Measurements from ENCODE around the gene ZMYND8.
"Not testable (repeated sequence)": the region's sequence is repeated elsewhere in the genome, so short reads cannot be mapped to it uniquely, and the experiment has no call there.

Gene ZMYND8

DNA sequence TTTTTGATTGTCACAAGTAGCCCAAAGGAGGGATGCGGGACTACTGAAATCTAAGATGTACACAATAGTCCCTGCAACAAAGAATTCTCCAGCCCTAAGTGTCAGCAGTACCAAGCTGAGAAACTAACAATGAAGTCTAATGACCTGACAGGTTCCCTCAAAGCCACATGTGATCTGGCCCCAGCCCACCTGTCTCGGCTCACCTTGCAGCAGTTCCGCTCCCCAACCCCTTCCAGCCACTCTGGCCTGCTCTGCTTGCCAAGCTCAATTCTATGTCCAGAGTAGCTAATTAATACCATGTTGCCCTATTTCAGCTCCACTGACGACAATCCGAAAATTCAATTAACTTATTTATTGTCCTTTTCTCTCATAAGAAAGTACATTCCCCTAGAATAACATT, 72.1 kb downstream of the ZMYND8 start:
- DNase-seq, result no peak

- DNase-seq, result no peak
Measured at GRCh38 chr20:47283411-47283810, 73.1 kb downstream of the ZMYND8 start.

GRCh38 chr20:47282864-47283263, 73.6 kb downstream of the ZMYND8 start:
- no peak for DNase-seq

DNA sequence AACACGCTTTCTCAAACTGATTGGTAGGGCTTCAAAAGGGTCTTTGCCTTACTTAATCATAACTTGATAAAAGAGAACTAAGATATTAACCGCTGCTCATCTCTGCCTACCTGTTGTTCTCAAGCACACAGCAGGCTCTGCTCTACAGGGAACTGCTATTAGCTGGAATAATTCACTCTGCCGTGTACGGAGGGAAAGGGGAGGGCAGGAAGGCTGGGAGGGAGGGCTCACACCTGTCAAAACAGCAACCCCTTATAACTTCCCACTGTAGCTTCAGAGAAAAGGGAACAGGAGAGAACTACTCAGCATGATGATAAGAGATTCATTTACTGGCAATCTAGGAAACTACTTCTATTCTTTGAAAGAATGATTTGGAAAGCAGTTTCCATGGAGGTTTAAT, 75.1 kb downstream of the ZMYND8 start:
- no peak for DNase-seq

DNA sequence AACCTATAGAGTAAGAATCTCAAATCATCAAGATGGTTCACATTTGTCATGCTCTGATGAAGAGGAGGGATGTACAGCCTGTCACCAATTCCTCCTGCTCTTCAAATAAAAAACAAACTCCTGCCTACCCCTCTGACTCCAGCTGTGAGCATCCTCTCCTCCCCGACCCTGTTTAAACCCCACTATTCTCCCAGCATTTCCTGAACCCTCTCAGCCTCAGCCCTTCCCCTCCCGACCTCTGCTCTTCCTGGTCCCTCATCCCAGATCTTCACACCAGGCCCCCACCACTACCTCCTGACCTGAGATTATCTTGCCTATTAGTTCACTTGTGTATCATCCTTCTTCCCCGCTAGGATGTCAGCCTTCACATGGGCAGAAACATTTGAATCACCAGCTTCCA, 75.8 kb downstream of the ZMYND8 start:
- no peak for DNase-seq

DNA sequence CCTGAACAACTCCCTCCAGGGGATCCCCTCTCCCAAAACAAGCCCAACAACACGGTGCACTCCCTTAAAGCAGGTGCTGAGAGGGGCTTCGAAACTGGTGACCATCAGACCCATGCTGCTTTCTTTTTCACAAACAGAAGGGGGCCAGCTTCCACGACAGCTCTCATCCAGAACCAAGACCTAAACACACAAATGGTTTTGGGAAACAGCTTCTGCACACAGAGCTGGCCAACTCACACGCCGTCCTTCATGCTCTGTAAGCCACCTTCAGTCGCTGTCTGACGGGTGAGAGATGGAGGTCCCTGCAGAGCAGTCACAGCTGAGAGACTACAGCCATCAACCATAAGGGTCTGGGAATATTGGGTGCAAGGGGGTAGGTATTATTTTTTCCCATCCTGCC, 76.3 kb downstream of the ZMYND8 start:
- no peak for DNase-seq

DNA sequence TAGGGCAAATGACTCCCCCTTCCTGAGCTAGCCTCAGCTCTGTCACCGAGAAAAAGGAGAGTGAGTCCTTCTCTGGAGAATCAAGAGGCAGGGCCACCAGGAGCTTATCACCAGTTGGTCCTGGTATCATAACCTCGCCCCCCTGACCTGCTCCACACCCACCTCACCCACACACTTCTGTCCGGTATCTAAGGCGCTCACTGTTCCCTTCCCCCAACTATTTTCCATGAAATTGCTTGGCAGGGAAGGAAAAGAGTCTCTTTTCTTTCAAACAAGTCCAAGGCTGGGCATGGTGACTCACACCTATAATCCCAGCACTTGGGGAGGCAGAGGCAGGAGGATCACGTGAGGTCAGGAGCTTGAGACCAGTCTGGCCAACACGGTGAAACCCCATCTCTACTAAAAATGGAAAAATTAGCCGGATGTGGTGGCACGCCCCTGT, 77.6 kb downstream of the ZMYND8 start:
- no peak for DNase-seq

- not testable (repeated sequence) for DNase-seq
Measured at GRCh38 chr20:47277535-47277872, 79.0 kb downstream of the ZMYND8 start.

GRCh38 chr20:47276851-47277534, 79.5 kb downstream of the ZMYND8 start:
- DNase-seq, result no peak

DNA sequence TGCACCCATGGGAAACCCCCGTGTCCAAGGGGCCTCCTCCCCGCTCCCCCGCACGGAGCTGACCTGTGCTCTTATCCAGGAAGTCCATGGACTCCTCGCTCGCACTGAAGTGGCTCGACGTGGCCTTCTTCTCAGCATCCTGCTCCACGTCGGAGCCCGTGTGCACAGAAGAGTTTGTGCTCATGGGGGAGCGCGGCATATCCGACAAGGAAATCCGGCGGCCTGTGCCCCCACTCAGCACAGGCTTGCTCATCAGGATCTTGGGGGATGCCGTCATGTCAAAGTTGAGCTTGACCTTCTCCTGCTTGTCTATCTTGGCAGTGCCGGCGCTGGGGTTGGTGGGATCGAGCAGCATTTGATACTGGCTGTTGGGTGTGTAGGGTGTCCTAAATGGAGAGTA, 80.2 kb downstream of the ZMYND8 start:
- DNase-seq, result no peak

DNA sequence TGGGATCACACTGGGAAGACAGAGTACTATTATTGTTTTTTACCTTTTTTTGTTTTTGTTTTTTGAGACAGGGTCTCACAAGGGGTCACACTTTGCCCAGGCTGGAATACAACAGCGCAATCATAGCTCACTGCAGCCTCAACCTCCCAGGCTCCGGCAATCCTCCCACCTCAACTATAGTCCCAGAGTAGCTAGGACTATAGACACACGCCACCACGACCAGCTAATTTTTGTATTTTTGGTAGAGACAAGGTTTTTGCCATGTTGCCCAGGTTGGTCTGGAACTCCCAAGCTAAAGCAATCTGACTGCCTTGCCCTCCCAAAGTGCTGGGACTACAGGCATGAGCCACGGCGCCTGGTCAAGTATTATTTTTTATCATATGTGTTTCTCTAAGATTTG, 81.0 kb downstream of the ZMYND8 start:
- DNase-seq, result no peak

GRCh38 chr20:47274401-47275108, 81.9 kb downstream of the ZMYND8 start:
- DNase-seq, result no peak

DNA sequence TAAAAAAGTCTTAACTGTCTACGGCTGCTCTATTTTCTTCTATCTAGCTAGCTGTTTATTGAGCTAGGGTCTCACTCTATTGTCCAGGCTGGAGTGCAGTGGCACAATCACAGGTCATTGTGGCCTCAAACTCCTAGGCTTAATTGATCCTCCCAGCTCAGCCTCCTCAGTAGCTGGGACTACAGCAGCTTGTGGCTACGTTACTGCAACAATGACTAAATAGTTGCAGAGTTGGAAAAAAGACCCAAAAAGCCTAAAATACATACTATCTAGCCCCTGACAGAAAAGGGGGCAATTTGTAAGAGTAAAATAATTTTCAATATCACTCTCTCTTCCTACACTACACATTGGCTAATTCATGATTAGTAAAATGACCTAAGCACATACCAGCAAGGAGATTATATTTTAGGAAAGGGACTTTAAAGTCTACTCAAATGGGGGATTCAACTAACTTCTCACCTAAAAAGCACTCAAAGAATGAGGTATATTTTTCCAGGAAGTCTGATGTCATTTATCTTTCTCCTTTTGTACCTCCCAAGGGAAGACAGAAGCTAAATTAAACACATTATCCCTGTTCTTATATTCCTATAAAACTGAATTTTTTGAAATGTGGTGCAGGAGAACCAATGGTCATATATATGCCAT, 82.8 kb downstream of the ZMYND8 start:
- DNase-seq, result no peak

GRCh38 chr20:47272893-47273590, 83.5 kb downstream of the ZMYND8 start:
- DNase-seq, result peak; percentile 69

GRCh38 chr20:47271046-47271615, 85.4 kb downstream of the ZMYND8 start:
- no peak for DNase-seq

GRCh38 chr20:47269309-47270165, 87.0 kb downstream of the ZMYND8 start:
- no peak for DNase-seq

DNA sequence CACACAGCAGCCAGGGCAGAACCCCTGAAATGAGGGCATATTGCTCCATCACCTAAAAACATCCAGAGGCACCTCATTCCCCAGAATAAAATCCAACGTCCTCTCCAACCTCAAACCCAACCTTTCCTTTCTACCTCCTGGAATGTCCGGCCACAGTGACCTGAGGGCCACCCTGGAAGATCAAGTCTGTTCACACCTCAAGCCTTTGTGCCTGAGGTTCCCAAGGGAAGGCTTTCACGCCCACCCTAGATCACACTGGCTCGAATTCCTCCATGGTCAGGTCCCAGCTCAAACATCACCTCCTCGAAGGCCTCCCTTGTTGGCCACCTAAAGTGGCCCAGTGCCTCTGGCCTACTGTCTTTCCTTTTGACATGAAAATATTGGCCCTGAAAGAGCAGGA, 88.9 kb downstream of the ZMYND8 start:
- DNase-seq, result no peak

DNA sequence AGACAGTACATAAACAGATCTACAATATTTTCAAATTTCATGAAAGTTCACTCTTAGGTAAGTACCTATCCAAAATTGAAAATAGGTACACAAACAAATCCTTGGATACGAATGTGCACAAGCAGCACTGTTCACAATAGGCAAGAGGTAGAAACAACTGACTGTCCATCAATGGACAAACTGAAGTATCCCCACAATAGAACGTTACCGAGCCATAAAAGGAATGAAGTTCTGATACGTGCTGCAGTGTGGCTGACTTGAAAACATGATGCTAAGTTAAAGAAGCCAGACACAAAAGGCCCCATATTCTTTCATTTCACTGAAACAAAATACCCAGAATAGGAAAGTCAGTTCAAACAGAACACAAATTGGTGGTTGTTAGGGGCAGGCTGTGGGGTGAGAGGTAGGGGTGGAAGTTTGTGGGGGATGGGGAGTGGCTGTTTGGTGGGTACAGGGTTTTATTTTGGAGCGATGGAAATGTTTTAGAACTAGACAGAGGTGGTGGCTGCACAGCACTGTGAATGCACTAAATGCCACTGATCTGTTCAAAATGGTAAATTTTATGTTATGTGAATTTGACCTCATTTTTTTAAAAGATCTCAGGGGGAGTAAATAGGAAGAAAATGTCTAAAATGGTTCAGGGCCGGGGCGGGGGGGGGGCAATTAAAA, 89.5 kb downstream of the ZMYND8 start:
- DNase-seq, result no peak

DNA sequence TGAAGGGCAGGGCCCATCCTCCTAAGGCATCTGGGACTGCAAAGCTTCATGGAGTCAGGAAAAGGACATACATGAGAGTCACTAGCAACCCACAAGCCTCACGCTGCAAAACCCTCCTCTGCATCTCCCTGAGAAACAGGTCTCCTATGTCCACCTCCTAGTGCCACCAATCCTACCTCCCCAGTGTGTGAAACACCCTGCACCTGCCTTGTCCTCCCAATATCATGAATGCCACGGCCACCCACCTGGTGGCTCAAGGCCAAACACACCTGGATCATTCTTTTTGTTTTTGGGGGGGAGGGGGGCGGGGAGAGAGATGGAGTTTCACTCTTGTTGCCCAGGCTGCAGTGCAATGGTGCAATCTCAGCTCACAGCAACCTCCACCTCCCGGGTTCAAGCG, 90.5 kb downstream of the ZMYND8 start:
- DNase-seq, result no peak

DNA sequence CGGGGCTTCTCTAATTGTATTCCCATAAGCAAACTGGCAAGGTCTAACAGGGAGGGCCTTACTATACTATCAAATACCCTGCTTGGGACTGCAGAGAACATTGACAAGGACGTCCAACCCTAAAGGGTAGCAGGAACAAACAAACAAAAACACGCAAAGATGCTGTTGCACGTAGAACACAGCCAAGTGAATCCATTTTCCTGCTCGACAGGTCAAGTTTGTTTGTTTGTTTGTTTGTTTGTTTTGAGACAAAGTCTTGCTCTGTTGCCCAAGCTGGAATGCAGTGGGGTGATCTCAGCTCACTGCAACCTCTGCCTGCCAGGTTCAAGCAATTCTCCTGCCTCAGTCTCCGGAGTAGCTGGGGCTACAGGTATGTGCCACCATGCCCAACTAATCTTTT, 91.3 kb downstream of the ZMYND8 start:
- DNase-seq, result no peak

- not testable (repeated sequence) for DNase-seq
Measured at GRCh38 chr20:47264137-47264769, 92.2 kb downstream of the ZMYND8 start.

Measured in activated effector memory CD4-positive, alpha-beta T cell treated with anti-CD3 and anti-CD28 coated beads, Interleukin-2, amount 50 U/mL, for 16 hours (primary cell).